Nephron progenitor cell (in vitro differentiated cells): ENCODE data around the gene RUNX3.

ENCODE experiments used
- DNase-seq: peaks from one replicate; pipeline ENCODE4 v3.0.0; 2021
- H3K27ac Mint-ChIP-seq: 2 replicates; pipeline ENCODE4 v1.8.0; 2021; ENCODE audit warnings: mild to moderate bottlenecking, moderate library complexity, mixed read lengths
- H3K27me3 Mint-ChIP-seq: 2 replicates; pipeline ENCODE4 v1.8.0; 2021; ENCODE audit warnings: mild to moderate bottlenecking, low read depth, mixed read lengths; ENCODE audit not compliant: poor library complexity
- H3K36me3 Mint-ChIP-seq: 2 replicates; pipeline ENCODE4 v1.8.0; 2021; ENCODE audit warnings: low read depth, mixed read lengths
- H3K4me1 Mint-ChIP-seq: 2 replicates; pipeline ENCODE4 v1.8.0; 2021; ENCODE audit warnings: mixed read lengths
- H3K4me3 Mint-ChIP-seq: 2 replicates; pipeline ENCODE4 v1.8.0; 2021; ENCODE audit warnings: mild to moderate bottlenecking, moderate library complexity, mixed read lengths
- H3K9me3 Mint-ChIP-seq: 2 replicates; pipeline ENCODE4 v1.8.0; 2021; ENCODE audit warnings: mild to moderate bottlenecking, moderate library complexity, mixed read lengths
- TF ChIP-seq, protein P1 (sequence below): fragments of 200-600 bp; sonication (generic); IDR thresholded peaks from 2 replicates; pipeline ENCODE4 v1.5.0; 2021; ENCODE audit warnings: antibody characterized with exemption

Gene RUNX3

DNA sequence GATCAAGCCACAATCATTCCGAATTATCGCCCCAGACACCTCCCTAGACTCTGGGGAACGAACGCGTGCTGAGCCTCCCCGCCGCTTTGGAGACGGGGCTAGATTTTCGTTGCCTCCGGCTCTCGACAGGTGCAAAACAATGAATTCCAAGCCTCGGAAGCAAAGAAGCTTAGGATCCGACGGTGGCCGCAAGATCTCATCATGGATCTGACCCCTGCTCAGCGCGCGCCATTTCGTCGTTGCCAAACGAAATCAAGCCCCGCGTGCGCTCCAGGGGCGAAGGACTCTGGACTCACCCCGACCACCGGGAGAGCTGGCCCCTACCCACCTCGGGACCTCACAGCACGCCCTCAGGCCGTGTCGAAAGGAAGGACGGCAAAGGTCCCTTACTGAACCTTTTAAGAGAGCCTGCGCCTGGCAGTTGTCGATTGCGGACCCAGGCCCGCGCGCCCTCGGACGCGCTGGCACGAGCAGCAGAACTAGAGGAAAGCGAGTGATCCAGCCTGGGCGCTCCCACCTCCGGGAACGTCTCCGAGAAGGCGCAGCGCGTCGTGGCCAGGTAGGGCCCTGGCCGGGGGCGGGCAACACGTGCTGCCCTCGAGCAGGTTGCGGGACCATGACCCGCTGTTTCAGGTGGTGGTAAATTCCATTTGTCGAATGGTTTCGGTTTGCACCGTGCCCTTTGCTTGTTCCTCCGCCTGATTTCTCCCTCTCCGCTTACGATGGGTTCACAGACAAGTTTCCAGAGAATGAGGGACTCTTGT lies 1.6 kb upstream of the RUNX3 start:
- Mint-ChIP-seq H3K36me3 (no peaks in the 10 kb centered on the region), H3K4me3 (peak overlapping the region; percentile 36)
- peak; percentile 43 for DNase-seq

DNA sequence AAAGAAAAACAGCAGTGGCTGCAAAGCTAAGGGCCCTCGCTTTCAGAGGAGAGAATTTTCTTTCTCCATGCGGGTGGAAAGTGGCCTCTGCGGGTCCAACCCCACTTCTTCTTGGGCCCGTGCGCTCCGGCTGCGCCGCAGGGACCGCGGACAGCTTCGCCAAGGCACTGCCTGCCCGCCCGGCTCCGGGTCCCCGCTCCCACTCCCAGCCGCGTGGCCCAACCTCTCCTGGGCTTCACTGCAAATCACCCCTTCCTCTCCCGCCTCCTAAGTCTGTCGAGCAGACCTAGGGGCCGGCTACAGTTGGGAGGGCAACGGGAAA lies 1.0 kb upstream of the RUNX3 start:
- H3K4me1 Mint-ChIP-seq, result peaks cover 52% of the 10 kb centered on the region
- no peak overlapping the region for H3K27ac Mint-ChIP-seq
- no peaks in the 10 kb centered on the region for H3K9me3 Mint-ChIP-seq
- peak; percentile 37 for DNase-seq
- H3K36me3 Mint-ChIP-seq, result no peaks in the 10 kb centered on the region
- H3K27me3 Mint-ChIP-seq, result peaks cover 91% of the 10 kb centered on the region
- peak overlapping the region; percentile 36 for H3K4me3 Mint-ChIP-seq
- TF ChIP-seq, protein P1, sequence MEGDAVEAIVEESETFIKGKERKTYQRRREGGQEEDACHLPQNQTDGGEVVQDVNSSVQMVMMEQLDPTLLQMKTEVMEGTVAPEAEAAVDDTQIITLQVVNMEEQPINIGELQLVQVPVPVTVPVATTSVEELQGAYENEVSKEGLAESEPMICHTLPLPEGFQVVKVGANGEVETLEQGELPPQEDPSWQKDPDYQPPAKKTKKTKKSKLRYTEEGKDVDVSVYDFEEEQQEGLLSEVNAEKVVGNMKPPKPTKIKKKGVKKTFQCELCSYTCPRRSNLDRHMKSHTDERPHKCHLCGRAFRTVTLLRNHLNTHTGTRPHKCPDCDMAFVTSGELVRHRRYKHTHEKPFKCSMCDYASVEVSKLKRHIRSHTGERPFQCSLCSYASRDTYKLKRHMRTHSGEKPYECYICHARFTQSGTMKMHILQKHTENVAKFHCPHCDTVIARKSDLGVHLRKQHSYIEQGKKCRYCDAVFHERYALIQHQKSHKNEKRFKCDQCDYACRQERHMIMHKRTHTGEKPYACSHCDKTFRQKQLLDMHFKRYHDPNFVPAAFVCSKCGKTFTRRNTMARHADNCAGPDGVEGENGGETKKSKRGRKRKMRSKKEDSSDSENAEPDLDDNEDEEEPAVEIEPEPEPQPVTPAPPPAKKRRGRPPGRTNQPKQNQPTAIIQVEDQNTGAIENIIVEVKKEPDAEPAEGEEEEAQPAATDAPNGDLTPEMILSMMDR, result no peak

More for the DNA sequence above, 1.6 kb upstream of the RUNX3 start:
- Mint-ChIP-seq H3K9me3 (no peaks in the 10 kb centered on the region), H3K4me1 (peaks cover 49% of the 10 kb centered on the region), H3K27me3 (peaks cover 91% of the 10 kb centered on the region), H3K27ac (no peak overlapping the region)
- TF ChIP-seq, protein P1, result no peak

DNA sequence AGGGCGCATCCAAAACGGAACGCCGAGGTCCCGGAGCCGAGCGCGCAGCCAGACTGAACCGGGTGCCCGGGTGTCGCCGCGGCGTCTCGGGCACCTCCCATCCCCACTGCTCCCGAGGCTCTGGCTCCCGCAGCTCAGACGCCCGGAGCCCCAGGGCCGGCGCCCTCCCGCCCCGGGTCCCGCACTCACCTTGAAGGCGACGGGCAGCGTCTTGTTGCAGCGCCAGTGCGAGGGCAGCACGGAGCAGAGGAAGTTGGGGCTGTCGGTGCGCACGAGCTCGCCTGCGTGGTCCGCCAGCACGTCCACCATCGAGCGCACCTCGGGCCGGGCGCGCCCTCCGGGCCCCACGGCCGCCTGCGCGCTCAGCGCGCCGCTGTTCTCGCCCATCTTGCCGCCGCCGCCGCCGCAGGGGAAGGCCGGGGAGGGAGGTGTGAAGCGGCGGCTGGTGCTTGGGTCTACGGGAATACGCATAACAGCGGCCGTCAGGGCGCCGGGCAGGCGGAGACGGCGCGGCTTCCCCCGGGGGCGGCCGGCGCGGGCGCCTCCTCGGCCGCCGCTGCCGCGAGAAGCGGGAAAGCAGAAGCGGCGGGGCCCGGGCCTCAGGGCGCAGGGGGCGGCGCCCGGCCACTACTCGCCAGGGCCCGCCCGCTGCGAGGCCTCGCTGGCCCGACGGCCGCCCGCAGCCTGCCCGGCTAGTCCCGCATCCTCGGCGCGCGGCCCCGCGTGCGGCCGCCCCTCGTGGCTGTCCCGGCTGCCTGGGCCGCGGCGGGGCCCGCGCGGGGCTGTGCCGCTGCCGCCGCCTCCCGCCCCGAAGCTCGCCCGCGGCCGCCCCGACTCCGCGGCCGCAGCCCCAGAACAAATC lies 447 bp downstream of the RUNX3 start:
- Mint-ChIP-seq H3K4me1 (peaks cover 59% of the 10 kb centered on the region), H3K36me3 (no peaks in the 10 kb centered on the region), H3K27me3 (peaks cover 91% of the 10 kb centered on the region), H3K27ac (no peak overlapping the region), H3K9me3 (no peaks in the 10 kb centered on the region), H3K4me3 (no peak overlapping the region)
- DNase-seq, result peak; percentile 55
- TF ChIP-seq, protein P1, result no peak

DNA sequence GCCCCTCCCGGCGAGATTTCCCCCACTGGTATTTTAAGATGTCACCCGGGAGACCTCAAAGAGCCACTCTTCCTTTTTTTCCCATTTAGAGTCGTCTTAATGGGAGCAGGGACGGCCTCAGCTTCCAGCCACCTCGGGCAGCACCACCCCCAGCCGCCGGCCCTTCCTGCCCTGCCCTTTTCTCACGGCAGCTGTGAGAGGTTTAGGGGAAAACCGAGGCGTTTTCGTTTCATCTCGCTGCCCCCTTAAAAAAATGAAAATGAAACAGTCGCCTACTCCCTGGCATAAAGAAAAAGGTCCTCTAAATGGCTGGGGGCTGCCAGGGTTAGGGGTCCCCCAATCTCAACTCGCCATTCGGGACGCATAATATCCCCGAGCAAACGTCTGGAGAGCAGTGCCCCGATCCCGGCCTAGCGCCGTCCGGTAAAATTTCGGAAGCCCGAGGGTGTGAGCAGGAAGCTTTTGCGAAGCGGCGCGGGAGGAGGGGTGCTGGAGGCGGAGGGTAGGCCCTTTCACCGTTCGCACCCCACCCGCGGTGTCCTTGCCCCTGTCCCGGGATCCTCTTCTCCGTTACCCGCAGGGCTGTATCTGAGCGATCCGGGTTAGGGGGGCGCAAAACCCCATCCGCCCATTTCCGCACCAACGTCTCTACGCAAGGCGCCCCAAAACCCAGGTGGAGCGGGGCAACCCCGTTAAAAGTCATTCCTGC lies 1.2 kb downstream of the RUNX3 start:
- Mint-ChIP-seq H3K27ac (no peak overlapping the region), H3K36me3 (no peaks in the 10 kb centered on the region), H3K9me3 (no peaks in the 10 kb centered on the region), H3K4me1 (peaks cover 52% of the 10 kb centered on the region), H3K27me3 (peaks cover 90% of the 10 kb centered on the region), H3K4me3 (peak overlapping the region; percentile 40)
- TF ChIP-seq, protein P1, result no peak
- DNase-seq, result peak; percentile 50

DNA sequence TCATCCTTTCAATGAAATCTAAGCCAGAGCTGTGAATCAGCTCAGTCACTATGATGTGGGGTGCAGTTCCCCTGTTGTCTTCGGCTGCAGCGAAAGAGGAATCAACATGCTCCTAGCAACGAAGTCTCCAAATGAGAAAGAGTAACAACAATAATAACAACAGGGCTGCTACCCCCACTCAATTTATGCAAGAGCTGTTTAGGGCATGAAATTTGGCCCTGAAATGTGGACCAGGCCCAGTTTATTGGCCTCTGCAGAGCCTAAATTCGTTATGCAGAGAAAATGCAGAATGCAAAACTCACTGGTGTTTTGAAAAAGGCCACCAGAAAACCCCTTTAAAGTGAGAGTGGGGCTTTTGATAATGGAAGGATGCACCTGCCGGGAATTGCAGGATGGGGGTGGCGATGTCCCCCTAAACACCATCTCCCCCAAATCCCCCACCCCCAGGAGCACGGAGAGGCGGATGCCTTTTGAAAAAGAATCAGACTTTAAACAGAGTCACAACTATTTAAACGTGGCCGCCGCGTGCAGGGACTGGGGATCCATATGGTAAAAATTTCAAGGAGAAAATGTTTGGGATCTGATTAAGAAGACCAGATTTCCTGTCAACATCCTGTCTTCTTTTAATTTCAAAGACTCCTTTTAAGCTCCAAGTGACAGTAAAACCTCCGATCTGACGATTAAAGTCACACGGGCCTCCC lies 1.9 kb downstream of the RUNX3 start:
- no peak for DNase-seq
- Mint-ChIP-seq H3K36me3 (no peaks in the 10 kb centered on the region), H3K4me3 (peak overlapping the region; percentile 40), H3K9me3 (no peaks in the 10 kb centered on the region), H3K27me3 (peaks cover 86% of the 10 kb centered on the region), H3K27ac (no peak overlapping the region), H3K4me1 (peaks cover 50% of the 10 kb centered on the region)
- TF ChIP-seq, protein P1, result no peak
